LNCaP clone FGC (cell line): ENCODE results near the gene RAX.

Experiments
- DNase-seq: peaks from one replicate; pipeline ENCODE4 v3.0.0-alpha.2; 2011; ENCODE audit warnings: low read depth
- H3K4me3 ChIP-seq: 2 replicates; pipeline ENCODE4 v1.5.1; 2011; ENCODE audit warnings: mild to moderate bottlenecking, low read depth, low read length, control low read depth
- CTCF ChIP-seq: IDR thresholded peaks from 2 replicates; pipeline ENCODE4 v1.5.1; 2012; ENCODE audit warnings: mild to moderate bottlenecking; ENCODE audit not compliant: control insufficient read depth, insufficient read depth; ENCODE audit errors: extremely low read depth

The RAX gene

GRCh38 chr18:59286341-59286740 lies 13.1 kb upstream of the RAX start:
- no peak overlapping the region for H3K4me3 ChIP-seq
- no peak for DNase-seq
- no peak for TF ChIP-seq CTCF

GRCh38 chr18:59282341-59282740 lies 9.1 kb upstream of the RAX start:
- DNase-seq: no peak
- no peak for TF ChIP-seq CTCF
- no peak overlapping the region for H3K4me3 ChIP-seq

- DNase-seq: no peak
- H3K4me3 ChIP-seq: no peak overlapping the region
- no peak for TF ChIP-seq CTCF
These were observed 6.5 kb upstream of the RAX start for GRCh38 chr18:59279722-59280121.

GRCh38 chr18:59279193-59279592 lies 5.9 kb upstream of the RAX start:
- no peak for TF ChIP-seq CTCF
- H3K4me3 ChIP-seq: no peak overlapping the region
- no peak for DNase-seq

GRCh38 chr18:59278793-59279192 lies 5.5 kb upstream of the RAX start:
- no peak for DNase-seq
- no peak overlapping the region for H3K4me3 ChIP-seq
- no peak for TF ChIP-seq CTCF

- no peak for TF ChIP-seq CTCF
- H3K4me3 ChIP-seq: no peak overlapping the region
These were observed 2.8 kb upstream of the RAX start for GRCh38 chr18:59276047-59276446.

GRCh38 chr18:59275406-59275949 lies 2.2 kb upstream of the RAX start:
- H3K4me3 ChIP-seq: no peak overlapping the region
- no peak for TF ChIP-seq CTCF
- no peak for DNase-seq

More at GRCh38 chr18:59276047-59276446, 2.8 kb upstream of the RAX start:
- no peak for DNase-seq
